Choroid plexus epithelial cell (primary cell): ENCODE results near the gene TMEM256.
A peak's percentile ranks its signal among the peaks of the same experiment; 100 is the strongest.

ENCODE experiments used
- DNase-seq: peaks from one replicate; pipeline ENCODE4 v3.0.0-alpha.2; 2010; ENCODE audit warnings: low read depth
- H3K4me3 ChIP-seq: 2 replicates; pipeline ENCODE4 v1.5.1; 2011; ENCODE audit warnings: low read depth, mild to moderate bottlenecking, control low read depth, low read length, moderate library complexity
- CTCF ChIP-seq: conservative IDR thresholded peaks from 2 replicates; pipeline ENCODE4 v1.5.1; 2011; ENCODE audit warnings: low read depth, mild to moderate bottlenecking, control low read depth, inconsistent platforms, low read length, moderate library complexity

The TMEM256 gene

DNA sequence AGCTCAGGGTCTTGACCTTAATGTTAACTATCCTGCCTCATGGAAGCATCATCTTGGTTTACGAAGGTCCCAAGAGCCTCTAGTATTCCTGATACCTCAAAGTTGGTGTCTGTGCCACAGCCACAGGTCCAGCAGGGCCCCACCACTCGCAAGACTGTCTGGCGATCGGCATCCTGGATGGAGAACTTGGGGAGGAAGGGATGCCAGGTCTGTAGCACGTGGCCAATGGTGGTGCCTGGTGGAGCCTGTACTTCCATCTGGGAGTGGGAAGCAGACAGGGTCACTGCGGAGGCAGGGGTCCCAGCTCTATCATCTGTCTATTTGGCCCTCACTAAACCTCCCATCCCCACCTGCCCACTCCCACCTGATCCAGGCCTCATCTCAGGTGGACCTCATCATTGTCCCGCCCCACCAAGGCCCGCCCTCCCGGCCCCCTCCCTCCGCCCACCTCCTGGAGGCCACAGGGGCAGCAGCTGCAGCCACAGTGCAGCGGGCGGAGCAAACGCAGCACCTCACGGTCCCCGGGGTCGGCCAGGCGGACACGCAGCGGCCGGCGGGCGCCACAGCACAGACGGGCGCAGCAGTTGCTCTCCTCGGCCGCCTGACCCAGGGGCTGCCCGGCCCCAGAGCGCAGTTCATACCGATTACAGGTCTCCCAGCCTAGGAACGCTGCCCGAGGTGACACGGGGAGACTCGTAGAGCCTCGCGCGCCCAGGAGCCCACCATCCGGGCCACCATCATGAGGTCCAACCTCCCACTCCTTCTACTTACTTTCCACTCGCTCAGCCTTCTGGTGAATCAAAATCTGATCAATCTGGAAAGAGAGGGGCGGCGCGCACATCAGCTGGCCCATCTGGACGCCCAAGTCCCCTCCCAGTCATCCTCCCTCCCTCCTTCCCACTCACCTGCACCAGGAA, 10.9 kb downstream of the TMEM256 start:
- no peak for TF ChIP-seq CTCF
- no peak for DNase-seq
- H3K4me3 ChIP-seq = peak overlapping the region; percentile 85

GRCh38 chr17:7391307-7391706, 12.6 kb downstream of the TMEM256 start:
- no peak for TF ChIP-seq CTCF
- no peak for DNase-seq
- H3K4me3 ChIP-seq = no peak overlapping the region

DNA sequence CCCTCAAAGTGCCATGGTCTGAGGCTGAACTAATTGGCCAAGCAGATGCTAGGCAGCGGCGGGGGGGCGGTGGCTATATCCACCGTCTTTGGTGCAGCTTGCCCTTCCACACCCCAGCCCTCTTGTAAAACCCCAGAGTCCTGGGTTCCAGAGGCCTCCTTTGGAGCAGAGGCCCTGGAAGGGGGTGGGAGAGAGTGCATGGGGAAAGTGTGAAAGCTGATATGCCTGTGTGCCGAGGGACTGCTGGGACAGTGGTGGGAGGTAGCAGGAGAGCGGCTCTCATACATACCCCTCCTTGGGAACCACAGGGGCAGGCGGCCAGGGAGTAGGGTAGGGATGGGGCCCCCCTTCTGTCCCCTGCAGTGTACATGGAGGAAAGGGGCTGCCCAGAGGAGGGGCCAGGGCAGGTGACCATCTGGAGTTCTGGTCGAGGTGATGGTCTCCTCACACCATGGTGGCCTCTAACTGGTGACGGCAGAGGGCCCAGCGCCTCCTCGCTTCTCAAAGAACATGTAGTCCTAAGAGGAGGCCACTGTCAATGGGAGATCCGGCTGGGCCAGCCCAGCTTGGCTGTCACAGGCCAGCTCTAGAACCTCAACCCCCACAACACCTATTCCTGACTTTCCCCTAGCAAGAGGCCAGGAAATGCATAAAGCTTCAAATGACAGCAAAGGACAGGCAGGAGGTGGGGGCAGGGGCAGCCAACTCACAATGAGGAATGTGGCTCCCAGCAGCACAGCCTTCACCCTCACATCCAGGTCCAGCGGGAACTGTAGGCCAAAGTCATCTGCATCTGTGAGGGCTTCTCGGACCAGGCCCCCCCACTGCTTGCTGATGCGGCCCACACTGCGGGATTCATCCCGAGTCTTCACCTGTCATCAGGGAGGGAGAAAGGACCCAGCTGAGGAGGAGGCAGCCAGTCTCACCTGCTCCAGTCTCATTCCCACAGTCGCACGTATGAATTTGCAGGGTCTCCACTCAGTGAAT, 13.7 kb downstream of the TMEM256 start:
- no peak overlapping the region for H3K4me3 ChIP-seq
- TF ChIP-seq CTCF = no peak
- no peak for DNase-seq

DNA sequence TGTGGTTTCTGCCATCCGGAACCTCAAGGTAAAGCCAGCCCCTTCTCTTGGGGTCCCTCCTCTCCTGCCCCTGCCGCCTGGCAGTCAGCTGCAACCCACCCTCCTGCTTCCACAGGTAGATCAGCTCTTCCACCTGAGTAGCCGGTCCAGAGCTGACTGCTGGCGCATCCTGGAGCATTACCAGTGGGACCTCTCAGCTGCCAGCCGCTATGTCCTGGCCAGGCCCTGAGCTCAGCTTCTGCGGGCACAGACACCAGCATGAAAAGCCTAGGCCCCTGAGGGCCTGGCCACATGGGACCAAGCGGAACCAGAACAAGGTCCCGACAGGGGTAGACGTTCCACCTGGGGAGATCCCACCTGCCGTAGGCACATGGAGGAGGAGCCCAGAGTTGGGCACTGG, 15.0 kb downstream of the TMEM256 start:
- no peak overlapping the region for H3K4me3 ChIP-seq
- no peak for DNase-seq
- no peak for TF ChIP-seq CTCF

- peak overlapping the region; percentile 44 for H3K4me3 ChIP-seq
- no peak for DNase-seq
- no peak for TF ChIP-seq CTCF
These were observed 19.3 kb downstream of the TMEM256 start for GRCh38 chr17:7384489-7385081.

GRCh38 chr17:7383742-7384488, 20.0 kb downstream of the TMEM256 start:
- DNase-seq = no peak
- TF ChIP-seq CTCF = no peak
- peak overlapping the region; percentile 44 for H3K4me3 ChIP-seq
